Immature natural killer cell (primary cell): Measurements from ENCODE around the gene MRPS22. TPM values are rescaled to one million over a fixed set of nuclear protein-coding genes. Genes with fewer than 3 reads are reported as not detected.
A peak's percentile ranks its signal among the peaks of the same experiment; 100 is the strongest.
"Not testable (repeated sequence)": the region's sequence is repeated elsewhere in the genome, so short reads cannot be mapped to it uniquely, and the experiment has no call there.

ENCODE experiments used
- DNase-seq, 3 donors: peaks; one replicate each; pipeline ENCODE4 v3.0.0; 2022; ENCODE audit warnings: mixed read lengths in 1 of 3
- H3K27ac Mint-ChIP-seq, 6 donors: one replicate each; pipeline ENCODE4 v1.8.0; 2020; ENCODE audit warnings: mixed read lengths in 6 of 6, mild to moderate bottlenecking in 5 of 6, inconsistent platforms in 4 of 6, moderate library complexity in 3 of 6
- H3K27me3 Mint-ChIP-seq, 3 donors: one replicate each; pipeline ENCODE4 v1.8.0; 2020 to 2021; ENCODE audit warnings: low read depth in 3 of 3, mild to moderate bottlenecking in 3 of 3, mixed read lengths in 3 of 3, moderate library complexity in 3 of 3, inconsistent platforms in 1 of 3
- H3K36me3 Mint-ChIP-seq, 3 donors: one replicate each; pipeline ENCODE4 v1.8.0; 2020; ENCODE audit warnings: mixed read lengths in 3 of 3, inconsistent platforms in 2 of 3, mild to moderate bottlenecking in 2 of 3
- H3K4me1 Mint-ChIP-seq, 2 donors: one replicate each; pipeline ENCODE4 v1.8.0; 2020; ENCODE audit warnings: inconsistent platforms in 2 of 2, mild to moderate bottlenecking in 2 of 2, mixed read lengths in 2 of 2, moderate library complexity in 1 of 2
- H3K4me3 Mint-ChIP-seq, 5 donors: one replicate each; pipeline ENCODE4 v1.8.0; 2020; ENCODE audit warnings: mild to moderate bottlenecking in 5 of 5, mixed read lengths in 5 of 5, inconsistent platforms in 3 of 5, moderate library complexity in 3 of 5
- H3K9me3 Mint-ChIP-seq, 6 donors: one replicate each; pipeline ENCODE4 v1.8.0; 2020; ENCODE audit warnings: mild to moderate bottlenecking in 6 of 6, mixed read lengths in 6 of 6, inconsistent platforms in 4 of 6, moderate library complexity in 3 of 6
- polyA plus RNA-seq, 3 donors: library from polyadenylated mRNA; unstranded; fragments of 300-500 nt; fragmentation: Illumina TruSeq; gene quantifications; one replicate each; pipeline ENCODE4 v1.2.3, GENCODE V29; 2021

MRPS22 gene
- polyA plus RNA-seq, 3 donors from 2014 or later = 31.5 to 43.7 (median 39.1) TPM

DNA sequence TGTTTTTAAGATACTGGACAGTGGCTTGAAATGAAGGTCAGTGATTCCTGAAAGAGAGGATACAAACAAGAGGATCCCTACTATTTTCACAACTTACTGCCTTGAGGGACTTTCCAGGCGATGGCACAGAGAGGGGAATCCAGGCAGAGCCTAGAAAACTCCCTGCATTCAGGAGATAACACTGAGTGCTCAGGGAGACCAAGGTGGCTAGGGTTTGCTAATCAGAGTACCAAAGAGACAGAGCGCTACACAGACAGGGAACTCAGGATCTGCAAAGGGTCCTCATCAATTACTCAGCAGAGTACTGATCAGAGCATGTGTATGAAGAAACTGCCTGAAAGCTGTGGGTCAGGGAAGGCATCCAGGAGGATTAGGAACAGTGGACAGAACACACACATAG, 11.7 kb upstream of the MRPS22 start:
- DNase-seq = no peak
- H3K27me3 Mint-ChIP-seq = peaks cover 0 to 23% (median 6%) of the 10 kb centered on the region in 3 donors
- H3K36me3 Mint-ChIP-seq = no peaks in the 10 kb centered on the region
- H3K4me1 Mint-ChIP-seq = peaks cover 14 to 15% of the 10 kb centered on the region in 2 donors
- H3K27ac Mint-ChIP-seq = no peak overlapping the region
- no peak overlapping the region for H3K4me3 Mint-ChIP-seq
- peaks cover 0 to 2% (median 0%) of the 10 kb centered on the region in 6 donors for H3K9me3 Mint-ChIP-seq

DNA sequence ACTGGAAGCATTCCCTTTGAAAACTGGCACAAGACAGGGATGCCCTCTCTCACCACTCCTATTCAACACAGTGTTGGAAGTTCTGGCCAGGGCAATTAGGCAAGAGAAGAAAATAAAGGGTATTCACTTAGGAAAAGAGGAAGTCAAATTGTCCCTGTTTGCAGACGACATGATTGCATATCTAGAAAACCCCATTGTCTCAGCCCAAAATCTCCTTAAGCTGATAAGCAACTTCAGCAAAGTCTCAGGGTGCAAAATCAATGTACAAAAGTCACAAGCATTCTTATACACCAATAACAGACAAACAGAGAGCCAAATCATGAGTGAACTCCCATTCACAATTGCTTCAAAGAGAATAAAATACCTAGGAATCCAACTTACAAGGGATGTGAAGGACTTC, 9.1 kb upstream of the MRPS22 start:
- H3K4me3 Mint-ChIP-seq, H3K36me3 Mint-ChIP-seq, H3K9me3 Mint-ChIP-seq, H3K4me1 Mint-ChIP-seq, H3K27ac Mint-ChIP-seq, DNase-seq: not testable (repeated sequence)
- peaks cover 2 to 17% (median 12%) of the 10 kb centered on the region in 3 donors for H3K27me3 Mint-ChIP-seq

DNA sequence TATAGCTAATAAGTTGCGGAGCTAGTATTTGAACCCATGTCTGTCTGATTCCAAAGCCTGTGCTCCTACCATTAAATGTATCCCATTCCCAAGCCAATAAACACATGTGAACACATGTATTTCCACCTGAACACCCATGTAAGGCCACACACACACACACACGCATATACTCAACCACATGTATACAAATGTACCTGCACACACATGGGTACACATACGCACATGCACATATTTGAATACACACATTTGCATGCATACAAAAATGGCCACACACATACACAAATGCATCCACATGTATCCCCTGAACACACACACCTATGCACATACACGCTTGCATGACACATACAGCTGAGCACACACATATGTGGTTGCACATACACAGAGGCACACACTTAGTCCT, 5.4 kb upstream of the MRPS22 start:
- H3K27me3 Mint-ChIP-seq = peaks cover 2 to 13% (median 10%) of the 10 kb centered on the region in 3 donors

DNA sequence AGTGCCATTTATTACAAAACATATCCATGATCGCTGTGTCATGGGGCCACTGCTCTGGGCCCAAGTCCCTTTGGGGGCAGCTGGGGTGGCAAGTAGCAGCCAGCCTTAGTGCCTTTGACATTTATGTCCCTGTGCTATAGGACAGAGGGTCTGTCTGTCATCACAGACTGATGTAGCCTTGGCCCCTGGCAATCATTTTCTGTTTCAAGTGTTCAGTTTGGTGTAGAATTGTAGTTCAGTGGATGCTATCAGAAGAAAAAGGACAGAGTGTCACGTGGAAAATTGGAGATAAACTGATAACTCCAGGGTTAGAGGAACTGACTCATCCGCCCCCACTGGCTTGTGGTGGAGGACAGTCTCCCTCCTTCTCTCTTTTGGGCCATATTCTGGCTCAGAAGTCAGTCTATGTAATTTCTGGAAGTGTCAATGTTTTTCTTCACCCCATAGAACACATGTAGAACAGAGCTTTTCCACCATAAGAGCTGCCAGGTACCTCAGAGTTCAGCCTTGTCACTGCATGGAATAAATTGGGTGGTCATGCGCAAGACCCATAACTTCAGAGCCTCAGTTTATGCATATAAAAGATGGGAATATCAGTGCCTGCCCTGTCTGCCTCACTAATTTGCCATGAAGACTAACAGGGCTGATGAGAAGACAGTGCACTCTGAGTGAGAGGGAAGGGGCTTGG, 4.5 kb upstream of the MRPS22 start:
- no peak for DNase-seq
- H3K36me3 Mint-ChIP-seq = no peaks in the 10 kb centered on the region
- H3K27ac Mint-ChIP-seq = no peak overlapping the region
- H3K4me3 Mint-ChIP-seq = no peak overlapping the region
- H3K4me1 Mint-ChIP-seq = peaks cover 0 to 5% of the 10 kb centered on the region in 2 donors
- H3K9me3 Mint-ChIP-seq = no peaks in the 10 kb centered on the region
- peaks cover 2 to 14% (median 9%) of the 10 kb centered on the region in 3 donors for H3K27me3 Mint-ChIP-seq

More for the DNA sequence above, 5.4 kb upstream of the MRPS22 start:
- peaks cover 0 to 2% (median 0%) of the 10 kb centered on the region in 6 donors for H3K9me3 Mint-ChIP-seq
- no peak for DNase-seq
- H3K4me3 Mint-ChIP-seq = no peak overlapping the region
- H3K36me3 Mint-ChIP-seq = no peaks in the 10 kb centered on the region
- H3K4me1 Mint-ChIP-seq = peaks cover 0 to 3% of the 10 kb centered on the region in 2 donors
- no peak overlapping the region for H3K27ac Mint-ChIP-seq

DNA sequence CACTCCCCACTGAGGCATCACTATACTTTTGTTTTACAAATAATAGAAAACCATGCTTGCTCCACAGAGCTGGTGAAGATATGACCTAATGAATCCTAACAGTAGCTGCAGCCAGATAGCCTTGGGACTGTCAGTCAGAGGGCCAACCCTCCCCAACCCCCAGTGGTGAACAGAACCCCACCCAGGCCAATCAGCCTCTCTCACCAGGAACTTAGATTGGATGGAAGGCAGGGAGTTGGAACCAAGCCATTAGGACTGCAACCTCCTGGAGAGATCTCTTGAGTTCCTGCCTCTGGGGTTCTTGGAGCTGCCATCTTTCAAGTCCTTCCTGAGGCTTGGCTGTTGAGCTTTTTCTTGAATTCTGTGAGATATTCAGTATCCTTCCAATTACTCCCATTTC, 3.0 kb upstream of the MRPS22 start:
- DNase-seq = no peak
- no peaks in the 10 kb centered on the region for H3K9me3 Mint-ChIP-seq
- peaks cover 2 to 14% (median 9%) of the 10 kb centered on the region in 3 donors for H3K27me3 Mint-ChIP-seq
- H3K36me3 Mint-ChIP-seq = no peaks in the 10 kb centered on the region
- peaks cover 0 to 5% of the 10 kb centered on the region in 2 donors for H3K4me1 Mint-ChIP-seq
- no peak overlapping the region for H3K27ac Mint-ChIP-seq
- H3K4me3 Mint-ChIP-seq = no peak overlapping the region

DNA sequence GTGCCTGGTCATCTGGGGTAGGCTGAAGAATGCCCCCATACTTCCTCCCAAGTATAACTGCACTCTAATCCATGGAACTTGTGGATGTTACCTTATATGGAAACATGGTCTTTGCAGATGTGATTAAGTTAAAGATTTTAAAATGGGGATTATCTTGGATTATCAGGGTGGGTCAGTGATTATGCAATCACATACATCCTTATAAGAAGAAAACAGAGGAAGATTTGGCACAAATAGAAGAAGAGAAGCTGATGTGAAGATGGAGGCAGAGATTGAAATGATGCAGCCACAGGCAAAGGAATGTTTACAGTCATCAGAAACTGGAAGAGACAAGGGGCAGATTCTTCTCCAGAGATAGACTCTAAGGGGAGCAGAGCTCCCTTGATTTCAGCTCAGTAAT, 1.8 kb upstream of the MRPS22 start:
- no peak for DNase-seq
- peaks cover 2 to 12% (median 9%) of the 10 kb centered on the region in 3 donors for H3K27me3 Mint-ChIP-seq
- H3K4me1 Mint-ChIP-seq = peaks cover 0 to 5% of the 10 kb centered on the region in 2 donors
- H3K27ac Mint-ChIP-seq = no peak overlapping the region
- H3K9me3 Mint-ChIP-seq = no peaks in the 10 kb centered on the region
- peak overlapping the region in 1 of 5 donors; percentile 1 for H3K4me3 Mint-ChIP-seq
- peaks cover 0 to 3% (median 0%) of the 10 kb centered on the region in 3 donors for H3K36me3 Mint-ChIP-seq

DNA sequence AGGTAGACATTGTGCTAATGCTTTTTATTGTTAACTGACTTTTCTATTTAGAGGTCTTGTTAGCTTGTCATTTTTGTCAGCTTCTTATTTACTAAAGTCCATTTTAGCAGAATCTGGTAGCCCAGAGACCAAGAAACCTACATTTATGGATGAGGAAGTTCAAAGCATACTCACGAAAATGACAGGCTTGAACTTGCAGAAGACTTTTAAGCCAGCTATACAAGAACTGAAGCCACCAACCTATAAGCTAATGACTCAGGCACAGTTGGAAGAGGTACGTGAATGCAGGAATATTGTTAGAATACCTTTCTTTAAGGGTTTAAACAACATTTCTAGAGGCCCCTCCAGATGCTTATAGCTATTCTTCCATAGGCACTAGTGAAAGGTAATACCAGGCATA, 3.0 kb downstream of the MRPS22 start:
- H3K4me3 Mint-ChIP-seq = no peak overlapping the region
- H3K9me3 Mint-ChIP-seq = no peaks in the 10 kb centered on the region
- DNase-seq = no peak
- peaks cover 8 to 16% (median 13%) of the 10 kb centered on the region in 3 donors for H3K36me3 Mint-ChIP-seq
- H3K4me1 Mint-ChIP-seq = peaks cover 0 to 8% of the 10 kb centered on the region in 2 donors
- peaks cover 0 to 8% (median 2%) of the 10 kb centered on the region in 3 donors for H3K27me3 Mint-ChIP-seq
- H3K27ac Mint-ChIP-seq = no peak overlapping the region

DNA sequence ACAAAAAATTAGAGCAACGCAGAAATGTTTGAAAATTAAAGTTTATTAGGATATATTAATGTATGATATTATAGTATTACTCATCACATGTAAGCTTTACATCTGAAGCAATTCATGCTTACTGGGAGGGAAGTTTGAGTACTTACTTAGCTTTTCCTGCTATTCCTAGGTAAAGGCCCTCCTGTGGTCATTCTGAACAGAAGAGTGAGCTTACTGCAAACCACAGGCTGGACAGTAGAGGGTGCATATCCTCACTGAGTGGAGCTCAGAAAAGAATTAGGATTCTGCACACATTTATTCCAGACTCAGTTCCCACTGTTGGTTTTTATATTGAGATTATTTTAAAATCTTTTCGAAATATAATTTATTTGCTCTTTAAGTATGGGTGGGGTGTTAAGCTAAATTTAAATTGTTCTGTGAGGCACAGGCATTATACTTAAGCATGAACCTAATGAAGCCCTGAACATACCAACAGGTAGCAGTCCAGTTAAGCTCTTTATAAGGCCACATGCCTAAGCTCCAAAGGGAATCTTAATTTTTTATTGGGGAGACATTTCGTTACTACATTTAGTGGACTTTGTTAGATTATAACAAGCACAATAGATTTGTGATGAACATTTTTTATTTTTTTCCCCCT, 10.2 kb downstream of the MRPS22 start:
- Mint-ChIP-seq H3K27me3 (peaks cover 0 to 2% (median 0%) of the 10 kb centered on the region in 3 donors), H3K4me3 (no peak overlapping the region), H3K36me3 (peaks cover 24 to 42% (median 31%) of the 10 kb centered on the region in 3 donors), H3K4me1 (peaks cover 5 to 13% of the 10 kb centered on the region in 2 donors), H3K27ac (no peak overlapping the region), H3K9me3 (no peaks in the 10 kb centered on the region)
- DNase-seq = no peak

DNA sequence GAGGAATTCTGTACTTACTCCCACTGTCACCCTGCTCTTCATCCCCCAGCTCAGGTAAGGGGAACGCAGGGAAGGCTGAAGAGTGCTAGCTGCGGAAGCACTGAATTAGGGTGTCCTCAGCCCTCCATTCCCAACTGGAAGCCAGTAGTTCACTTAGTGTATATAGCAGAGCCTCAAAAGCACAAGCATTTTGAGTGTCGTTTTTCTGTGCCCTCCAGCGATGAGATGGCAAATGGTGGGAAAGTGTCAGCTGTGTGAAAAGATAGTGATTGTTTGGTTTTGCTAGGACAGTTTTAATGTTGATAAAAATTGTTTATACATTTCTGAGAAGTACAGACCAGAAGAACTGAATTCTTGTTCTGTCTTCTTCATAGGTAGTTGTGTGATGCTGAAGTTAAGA, 10.8 kb downstream of the MRPS22 start:
- Mint-ChIP-seq H3K27ac (peak overlapping the region in 4 of 6 donors; percentile 1 to 67 (median 26)), H3K9me3 (no peaks in the 10 kb centered on the region), H3K36me3 (peaks cover 27 to 43% (median 29%) of the 10 kb centered on the region in 3 donors), H3K4me3 (no peak overlapping the region), H3K27me3 (peaks cover 0 to 2% (median 0%) of the 10 kb centered on the region in 3 donors), H3K4me1 (peaks cover 5 to 13% of the 10 kb centered on the region in 2 donors)
- DNase-seq = no peak

DNA sequence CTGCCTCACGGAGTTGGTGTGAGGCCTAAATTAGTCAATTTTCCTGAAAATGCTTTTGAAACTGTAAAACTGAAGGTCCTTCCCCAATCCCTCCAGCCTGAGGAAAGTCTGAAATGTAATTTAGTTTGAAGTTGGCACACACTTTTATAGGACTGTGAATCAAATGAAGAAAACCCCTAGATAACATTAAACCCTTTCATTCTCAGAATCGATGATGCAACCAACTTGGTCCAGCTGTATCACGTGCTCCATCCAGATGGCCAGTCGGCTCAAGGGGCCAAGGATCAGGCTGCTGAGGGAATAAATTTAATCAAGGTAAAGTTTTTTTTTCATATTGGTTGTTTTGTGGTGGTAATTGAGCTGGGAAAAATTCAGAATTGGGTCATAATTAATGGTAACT, 11.7 kb downstream of the MRPS22 start:
- Mint-ChIP-seq H3K27ac (peak overlapping the region in 4 of 6 donors; percentile 28 to 80 (median 56)), H3K36me3 (peaks cover 27 to 46% (median 32%) of the 10 kb centered on the region in 3 donors), H3K27me3 (peaks cover 0 to 2% (median 0%) of the 10 kb centered on the region in 3 donors), H3K9me3 (no peaks in the 10 kb centered on the region), H3K4me1 (peaks cover 5 to 13% of the 10 kb centered on the region in 2 donors), H3K4me3 (no peak overlapping the region)
- no peak for DNase-seq

DNA sequence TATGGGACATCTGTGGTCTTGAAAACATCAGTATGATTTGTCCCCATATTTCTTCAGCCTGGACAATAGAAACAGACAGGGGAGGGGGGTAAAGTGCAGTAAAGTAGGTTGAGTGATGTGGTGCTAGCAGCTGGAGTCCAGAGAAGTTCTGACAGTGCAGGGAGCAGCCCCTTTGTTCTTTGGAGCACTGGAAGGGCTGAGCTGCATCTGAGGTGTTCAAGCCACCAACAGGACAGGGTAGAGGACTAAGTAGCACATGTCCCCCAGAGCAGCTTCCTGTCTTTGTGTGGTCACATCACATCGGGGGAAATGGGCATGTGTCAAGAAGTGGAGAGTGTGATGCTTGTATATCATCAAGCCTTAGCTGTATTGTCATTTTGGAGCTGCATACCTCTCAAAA, 12.1 kb downstream of the MRPS22 start:
- peaks cover 5 to 13% of the 10 kb centered on the region in 2 donors for H3K4me1 Mint-ChIP-seq
- DNase-seq = no peak
- peaks cover 24 to 47% (median 36%) of the 10 kb centered on the region in 3 donors for H3K36me3 Mint-ChIP-seq
- peak overlapping the region in 4 of 6 donors; percentile 18 to 80 (median 48) for H3K27ac Mint-ChIP-seq
- H3K4me3 Mint-ChIP-seq = no peak overlapping the region
- H3K27me3 Mint-ChIP-seq = peaks cover 0 to 2% (median 0%) of the 10 kb centered on the region in 3 donors
- no peaks in the 10 kb centered on the region for H3K9me3 Mint-ChIP-seq

DNA sequence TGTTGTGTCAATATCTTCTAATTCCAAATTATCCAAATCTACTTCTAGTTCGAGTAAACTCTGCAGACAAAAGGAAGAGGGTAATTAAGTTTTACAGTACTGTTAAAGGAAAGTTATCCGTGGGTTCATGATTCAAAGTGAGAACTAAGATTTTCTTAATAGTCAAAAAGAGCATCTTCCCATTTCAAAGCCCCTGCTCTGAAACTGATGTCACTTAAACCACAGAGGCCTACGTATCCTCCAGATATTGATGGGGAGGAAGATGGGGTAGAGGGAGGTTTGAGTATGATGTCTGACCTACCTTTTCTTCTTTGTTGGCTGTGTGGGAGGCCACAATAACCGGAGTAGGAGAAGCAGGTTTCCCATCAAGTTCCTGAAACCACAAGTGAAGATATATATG, 14.1 kb downstream of the MRPS22 start:
- DNase-seq = no peak
- Mint-ChIP-seq H3K9me3 (no peaks in the 10 kb centered on the region), H3K36me3 (peaks cover 18 to 54% (median 39%) of the 10 kb centered on the region in 3 donors), H3K27ac (peak overlapping the region in 3 of 6 donors; percentile 3 to 81 (median 73)), H3K4me3 (no peak overlapping the region), H3K4me1 (peaks cover 5 to 13% of the 10 kb centered on the region in 2 donors), H3K27me3 (peaks cover 0 to 2% (median 0%) of the 10 kb centered on the region in 3 donors)

DNA sequence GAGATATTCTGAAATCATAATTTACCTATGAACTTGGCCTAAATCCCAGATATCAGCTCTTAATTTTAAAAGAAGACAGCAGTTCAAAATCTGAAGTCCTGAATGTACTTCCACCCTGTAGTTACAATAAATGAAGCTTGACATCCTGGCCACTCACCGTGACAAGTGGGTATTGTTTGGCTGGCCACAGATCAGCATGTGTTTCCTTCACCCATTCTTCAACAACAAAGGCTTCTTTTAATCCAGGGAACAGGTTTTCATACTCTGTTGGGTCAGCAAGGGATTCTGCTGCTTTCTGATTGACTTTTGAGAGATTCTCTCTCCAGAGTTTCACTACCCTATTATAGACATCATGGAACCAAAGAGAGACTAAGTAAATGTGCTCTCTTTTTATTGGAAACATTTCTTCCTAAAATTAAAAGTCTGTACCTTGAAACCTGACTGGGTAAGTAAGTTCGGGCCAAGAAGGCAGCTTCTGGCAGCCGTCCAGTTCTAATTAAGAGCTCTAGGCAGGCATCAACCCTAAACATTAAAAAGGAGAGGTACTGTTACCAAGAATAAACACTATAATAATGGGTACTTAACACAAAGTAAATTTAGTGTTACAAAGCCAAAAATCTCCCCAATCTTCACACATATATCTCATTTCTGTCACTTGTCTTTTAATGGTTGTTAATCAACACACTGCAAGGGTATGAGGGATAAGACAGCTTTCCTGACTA, 15.2 kb downstream of the MRPS22 start:
- peaks cover 18 to 56% (median 39%) of the 10 kb centered on the region in 3 donors for H3K36me3 Mint-ChIP-seq
- H3K27me3 Mint-ChIP-seq = peaks cover 0 to 2% (median 0%) of the 10 kb centered on the region in 3 donors
- no peak for DNase-seq
- no peaks in the 10 kb centered on the region for H3K9me3 Mint-ChIP-seq
- H3K27ac Mint-ChIP-seq = peak overlapping the region in 1 of 6 donors; percentile 18
- no peak overlapping the region for H3K4me3 Mint-ChIP-seq
- peaks cover 5 to 14% of the 10 kb centered on the region in 2 donors for H3K4me1 Mint-ChIP-seq
